GM12878 (cell line): Measurements from ENCODE around the gene BEND4. TPM values are rescaled to one million over a fixed set of nuclear protein-coding genes. Genes with fewer than 3 reads are reported as not detected.

Experiments
- BCL11A ChIP-seq: IDR thresholded peaks from 2 replicates; pipeline ENCODE4 v1.6.1; 2011; ENCODE audit warnings: low read depth, low read length
- BMI1 ChIP-seq: fragments of 450-650 bp; IDR thresholded peaks from 2 replicates; pipeline ENCODE4 v1.6.1; 2016; ENCODE audit warnings: mild to moderate bottlenecking, moderate library complexity, borderline replicate concordance
- CBFB ChIP-seq: IDR thresholded peaks from 2 replicates; pipeline ENCODE4 v1.6.1; 2016; ENCODE audit warnings: antibody characterized with exemption, low read depth
- CBX5 ChIP-seq: sonication (generic); IDR thresholded peaks from 2 replicates; pipeline ENCODE4 v1.6.1; 2016; ENCODE audit warnings: low read depth, moderate library complexity, mild to moderate bottlenecking, inconsistent platforms
- CREM ChIP-seq: IDR thresholded peaks from 2 replicates; pipeline ENCODE4 v1.6.1; 2014; ENCODE audit warnings: antibody characterized with exemption, low read depth
- DPF2 ChIP-seq: fragments of 450-650 bp; IDR thresholded peaks from 2 replicates; pipeline ENCODE4 v1.6.1; 2017; ENCODE audit warnings: mild to moderate bottlenecking
- EED ChIP-seq: sonication (generic); IDR thresholded peaks from 2 replicates; pipeline ENCODE4 v1.6.1; 2016; ENCODE audit warnings: antibody characterized with exemption, low read depth
- FOS ChIP-seq: IDR thresholded peaks from 3 replicates; pipeline ENCODE4 v1.6.1; 2011; ENCODE audit warnings: borderline replicate concordance; ENCODE audit not compliant: insufficient read length; ENCODE audit errors: extremely low read depth
- GATAD2B ChIP-seq: fragments of 450-650 bp; conservative IDR thresholded peaks from 2 replicates; pipeline ENCODE4 v1.6.1; 2017; ENCODE audit warnings: low read depth, mild to moderate bottlenecking, moderate library complexity
- HDGF ChIP-seq: fragments of 450-650 bp; IDR thresholded peaks from 2 replicates; pipeline ENCODE4 v1.6.1; 2016; ENCODE audit warnings: antibody characterized with exemption
- IKZF1 ChIP-seq: fragments of 450-650 bp; conservative IDR thresholded peaks from 2 replicates; pipeline ENCODE4 v1.6.1; 2017; ENCODE audit warnings: antibody characterized with exemption, mild to moderate bottlenecking
- NBN ChIP-seq: fragments of 450-650 bp; IDR thresholded peaks from 2 replicates; pipeline ENCODE4 v1.6.1; 2016
- PML ChIP-seq: IDR thresholded peaks from 2 replicates; pipeline ENCODE4 v1.6.1; 2012; ENCODE audit warnings: low read length, inconsistent platforms
- POLR2AphosphoS5 ChIP-seq: IDR thresholded peaks from 2 replicates; pipeline ENCODE4 v1.6.1; 2011; ENCODE audit warnings: mild to moderate bottlenecking, low read length, inconsistent platforms
- POU2F2 ChIP-seq: IDR thresholded peaks from 3 replicates; pipeline ENCODE4 v1.6.1; 2011; ENCODE audit warnings: low read depth, mild to moderate bottlenecking, low read length, borderline replicate concordance
- SP1 ChIP-seq: IDR thresholded peaks from one replicate; pipeline ENCODE4 v1.6.1; 2011; ENCODE audit warnings: low read depth, low read length
- SREBF1 ChIP-seq: IDR thresholded peaks from 2 replicates; pipeline ENCODE4 v1.6.1; 2012; ENCODE audit warnings: mild to moderate bottlenecking, low read length
- ZBED1 ChIP-seq: IDR thresholded peaks from 2 replicates; pipeline ENCODE4 v1.6.1; 2016; ENCODE audit warnings: borderline replicate concordance
- polyA plus RNA-seq, 11 experiments: library from polyadenylated mRNA; depleted of rRNA in 4 of 11; unstranded in 6 of 11; stranded (reverse) in 5 of 11; fragments of >200 nt; fragmentation: Nextera tagmentation in 4 of 11; fragmentation: Illumina TruSeq in 1 of 11; extraction: Ambion mirVana in 4 of 11; extraction: Trizol in 1 of 11; gene quantifications; 1 replicate in 1 of 11; 2 replicates in 10 of 11; pipeline versions ENCODE4 v1.2.1 to v1.2.3, GENCODE V29; 2011 to 2016; ENCODE audit warnings: inconsistent platforms in 2 of 11, missing spikeins in 2 of 11, low read depth in 1 of 11
- total RNA-seq, 4 experiments: library from RNA; depleted of rRNA in 3 of 4; stranded (reverse); fragments of >200 nt in 3 of 4; fragmentation: Illumina TruSeq in 1 of 4; extraction: Trizol in 1 of 4; gene quantifications; 2 replicates each; pipeline versions ENCODE4 v1.2.1 to v1.2.3, GENCODE V29; 2013 to 2021
- TF ChIP-seq, protein P1 (sequence below): fragments of 450-650 bp; IDR thresholded peaks from 2 replicates; pipeline ENCODE4 v1.6.1; 2016; ENCODE audit warnings: mild to moderate bottlenecking
- TF ChIP-seq, protein P2 (sequence below): fragments of 450-650 bp; IDR thresholded peaks from 2 replicates; pipeline ENCODE4 v1.6.1; 2016; ENCODE audit warnings: mild to moderate bottlenecking
- TF ChIP-seq, protein P3 (sequence below): IDR thresholded peaks from 2 replicates; pipeline ENCODE4 v1.6.1; 2011; ENCODE audit warnings: mild to moderate bottlenecking, low read depth, low read length, moderate library complexity; ENCODE audit not compliant: insufficient replicate concordance
- TF ChIP-seq, protein P4 (sequence below): IDR thresholded peaks from 2 replicates; pipeline ENCODE4 v1.6.1; 2012; ENCODE audit warnings: low read length, inconsistent platforms
- TF ChIP-seq, protein P5 (sequence below): fragments of 450-650 bp; IDR thresholded peaks from 2 replicates; pipeline ENCODE4 v1.6.1; 2017; ENCODE audit warnings: borderline replicate concordance

The BEND4 gene
- total and polyA plus RNA-seq, 10 of the 15 experiments (the other 5 are each of a cell fraction or from before 2014, with no cell fraction given), result under 0.01 to 0.15 (median 0.04) TPM; not detected in 1

DNA sequence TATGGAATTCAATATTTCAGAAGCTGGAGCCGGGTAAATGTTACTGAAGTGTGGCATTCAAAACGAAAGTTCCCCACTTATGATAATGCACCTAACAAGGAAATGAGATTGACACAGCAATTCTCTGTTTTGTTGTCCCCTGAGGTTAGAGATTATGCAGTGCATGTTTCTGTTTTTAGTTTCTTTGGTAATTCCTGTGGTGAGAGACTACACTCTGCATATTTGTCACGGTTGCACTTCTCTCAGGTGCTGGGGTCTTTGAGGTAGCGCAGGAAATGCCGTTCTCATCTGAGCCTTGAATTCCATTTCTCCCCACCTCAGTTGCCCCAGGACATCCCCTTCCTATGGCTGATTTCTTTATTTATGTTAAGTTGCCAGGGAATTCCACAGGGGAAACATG, 15.3 kb upstream of the BEND4 start (continued):
- TF ChIP-seq POU2F2 (peak; percentile 98), EED (peak; percentile 83), GATAD2B (0 out of 2 replicates have a peak, but pooled peaks have one; percentile 57), ZBED1 (peak; percentile 89; the same call in 1 of the 2 replicates), POLR2AphosphoS5 (no peak), BMI1 (peak; percentile 43; the same call in 1 of the 2 replicates), CBX5 (0 out of 2 replicates have a peak, but pooled peaks have one; percentile 64), CBFB (peak; percentile 75; the same call in 1 of the 2 replicates), CREM (peak; percentile 61; the same call in 1 of the 2 replicates), FOS (no peak), IKZF1 (peak; percentile 69), PML (peak; percentile 56; the same call in 1 of the 2 replicates), NBN (0 out of 2 replicates have a peak, but pooled peaks have one; percentile 26), BCL11A (peak; percentile 91), DPF2 (peak; percentile 63; the same call in 1 of the 2 replicates), SREBF1 (peak; percentile 81), SP1 (peak; percentile 52), HDGF (no peak)
- TF ChIP-seq, protein P1, sequence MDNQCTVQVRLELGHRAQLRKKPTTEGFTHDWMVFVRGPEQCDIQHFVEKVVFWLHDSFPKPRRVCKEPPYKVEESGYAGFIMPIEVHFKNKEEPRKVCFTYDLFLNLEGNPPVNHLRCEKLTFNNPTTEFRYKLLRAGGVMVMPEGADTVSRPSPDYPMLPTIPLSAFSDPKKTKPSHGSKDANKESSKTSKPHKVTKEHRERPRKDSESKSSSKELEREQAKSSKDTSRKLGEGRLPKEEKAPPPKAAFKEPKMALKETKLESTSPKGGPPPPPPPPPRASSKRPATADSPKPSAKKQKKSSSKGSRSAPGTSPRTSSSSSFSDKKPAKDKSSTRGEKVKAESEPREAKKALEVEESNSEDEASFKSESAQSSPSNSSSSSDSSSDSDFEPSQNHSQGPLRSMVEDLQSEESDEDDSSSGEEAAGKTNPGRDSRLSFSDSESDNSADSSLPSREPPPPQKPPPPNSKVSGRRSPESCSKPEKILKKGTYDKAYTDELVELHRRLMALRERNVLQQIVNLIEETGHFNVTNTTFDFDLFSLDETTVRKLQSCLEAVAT, result peak; percentile 78
- TF ChIP-seq, protein P2, sequence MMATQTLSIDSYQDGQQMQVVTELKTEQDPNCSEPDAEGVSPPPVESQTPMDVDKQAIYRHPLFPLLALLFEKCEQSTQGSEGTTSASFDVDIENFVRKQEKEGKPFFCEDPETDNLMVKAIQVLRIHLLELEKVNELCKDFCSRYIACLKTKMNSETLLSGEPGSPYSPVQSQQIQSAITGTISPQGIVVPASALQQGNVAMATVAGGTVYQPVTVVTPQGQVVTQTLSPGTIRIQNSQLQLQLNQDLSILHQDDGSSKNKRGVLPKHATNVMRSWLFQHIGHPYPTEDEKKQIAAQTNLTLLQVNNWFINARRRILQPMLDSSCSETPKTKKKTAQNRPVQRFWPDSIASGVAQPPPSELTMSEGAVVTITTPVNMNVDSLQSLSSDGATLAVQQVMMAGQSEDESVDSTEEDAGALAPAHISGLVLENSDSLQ, result peak; percentile 93
- TF ChIP-seq, protein P3, sequence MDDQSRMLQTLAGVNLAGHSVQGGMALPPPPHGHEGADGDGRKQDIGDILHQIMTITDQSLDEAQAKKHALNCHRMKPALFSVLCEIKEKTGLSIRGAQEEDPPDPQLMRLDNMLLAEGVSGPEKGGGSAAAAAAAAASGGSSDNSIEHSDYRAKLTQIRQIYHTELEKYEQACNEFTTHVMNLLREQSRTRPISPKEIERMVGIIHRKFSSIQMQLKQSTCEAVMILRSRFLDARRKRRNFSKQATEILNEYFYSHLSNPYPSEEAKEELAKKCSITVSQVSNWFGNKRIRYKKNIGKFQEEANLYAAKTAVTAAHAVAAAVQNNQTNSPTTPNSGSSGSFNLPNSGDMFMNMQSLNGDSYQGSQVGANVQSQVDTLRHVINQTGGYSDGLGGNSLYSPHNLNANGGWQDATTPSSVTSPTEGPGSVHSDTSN, result peak; percentile 72
- TF ChIP-seq, protein P4, sequence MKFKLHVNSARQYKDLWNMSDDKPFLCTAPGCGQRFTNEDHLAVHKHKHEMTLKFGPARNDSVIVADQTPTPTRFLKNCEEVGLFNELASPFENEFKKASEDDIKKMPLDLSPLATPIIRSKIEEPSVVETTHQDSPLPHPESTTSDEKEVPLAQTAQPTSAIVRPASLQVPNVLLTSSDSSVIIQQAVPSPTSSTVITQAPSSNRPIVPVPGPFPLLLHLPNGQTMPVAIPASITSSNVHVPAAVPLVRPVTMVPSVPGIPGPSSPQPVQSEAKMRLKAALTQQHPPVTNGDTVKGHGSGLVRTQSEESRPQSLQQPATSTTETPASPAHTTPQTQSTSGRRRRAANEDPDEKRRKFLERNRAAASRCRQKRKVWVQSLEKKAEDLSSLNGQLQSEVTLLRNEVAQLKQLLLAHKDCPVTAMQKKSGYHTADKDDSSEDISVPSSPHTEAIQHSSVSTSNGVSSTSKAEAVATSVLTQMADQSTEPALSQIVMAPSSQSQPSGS, result peak; percentile 92
- TF ChIP-seq, protein P5, sequence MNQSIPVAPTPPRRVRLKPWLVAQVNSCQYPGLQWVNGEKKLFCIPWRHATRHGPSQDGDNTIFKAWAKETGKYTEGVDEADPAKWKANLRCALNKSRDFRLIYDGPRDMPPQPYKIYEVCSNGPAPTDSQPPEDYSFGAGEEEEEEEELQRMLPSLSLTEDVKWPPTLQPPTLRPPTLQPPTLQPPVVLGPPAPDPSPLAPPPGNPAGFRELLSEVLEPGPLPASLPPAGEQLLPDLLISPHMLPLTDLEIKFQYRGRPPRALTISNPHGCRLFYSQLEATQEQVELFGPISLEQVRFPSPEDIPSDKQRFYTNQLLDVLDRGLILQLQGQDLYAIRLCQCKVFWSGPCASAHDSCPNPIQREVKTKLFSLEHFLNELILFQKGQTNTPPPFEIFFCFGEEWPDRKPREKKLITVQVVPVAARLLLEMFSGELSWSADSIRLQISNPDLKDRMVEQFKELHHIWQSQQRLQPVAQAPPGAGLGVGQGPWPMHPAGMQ, result no peak
